Esophagus muscularis mucosa (tissue), 3 donors: Measurements from ENCODE around the gene TPD52L1.

Experiments
- POLR2A ChIP-seq: fragments of 450-650 bp; IDR thresholded peaks from one replicate; pipeline ENCODE4 v1.6.1; 2017; ENCODE audit warnings: antibody characterized with exemption, moderate library complexity, mild to moderate bottlenecking, low read depth
- POLR2AphosphoS5 ChIP-seq, 2 donors: sonication (generic); formaldehyde crosslinking; IDR thresholded peaks; one replicate each; pipeline ENCODE4 v1.6.1; 2017; ENCODE audit warnings: antibody characterized with exemption in 2 of 2
- TF ChIP-seq, protein P1 (sequence below), 3 experiments: fragments of 200-600 bp in 2 of 3; fragments of 450-650 bp in 1 of 3; sonication (generic) in 2 of 3; IDR thresholded peaks; one replicate each; pipeline ENCODE4 v1.5.1; 2017 to 2019; ENCODE audit warnings: antibody characterized with exemption in 3 of 3, mild to moderate bottlenecking in 2 of 3, moderate library complexity in 1 of 3

GRCh38 chr6:125220712-125221111 lies 67.1 kb downstream of the TPD52L1 start:
- TF ChIP-seq, protein P1, sequence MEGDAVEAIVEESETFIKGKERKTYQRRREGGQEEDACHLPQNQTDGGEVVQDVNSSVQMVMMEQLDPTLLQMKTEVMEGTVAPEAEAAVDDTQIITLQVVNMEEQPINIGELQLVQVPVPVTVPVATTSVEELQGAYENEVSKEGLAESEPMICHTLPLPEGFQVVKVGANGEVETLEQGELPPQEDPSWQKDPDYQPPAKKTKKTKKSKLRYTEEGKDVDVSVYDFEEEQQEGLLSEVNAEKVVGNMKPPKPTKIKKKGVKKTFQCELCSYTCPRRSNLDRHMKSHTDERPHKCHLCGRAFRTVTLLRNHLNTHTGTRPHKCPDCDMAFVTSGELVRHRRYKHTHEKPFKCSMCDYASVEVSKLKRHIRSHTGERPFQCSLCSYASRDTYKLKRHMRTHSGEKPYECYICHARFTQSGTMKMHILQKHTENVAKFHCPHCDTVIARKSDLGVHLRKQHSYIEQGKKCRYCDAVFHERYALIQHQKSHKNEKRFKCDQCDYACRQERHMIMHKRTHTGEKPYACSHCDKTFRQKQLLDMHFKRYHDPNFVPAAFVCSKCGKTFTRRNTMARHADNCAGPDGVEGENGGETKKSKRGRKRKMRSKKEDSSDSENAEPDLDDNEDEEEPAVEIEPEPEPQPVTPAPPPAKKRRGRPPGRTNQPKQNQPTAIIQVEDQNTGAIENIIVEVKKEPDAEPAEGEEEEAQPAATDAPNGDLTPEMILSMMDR (IDR thresholded peaks at IDR 0.05): peak in 1 of 3 experiments; percentile 3
- TF ChIP-seq POLR2AphosphoS5 (IDR thresholded peaks at IDR 0.05) (no peak), POLR2A (no peak)
